ENCODE data around the gene UNC45A. TPM values are rescaled to one million over a fixed set of nuclear protein-coding genes. Genes with fewer than 3 reads are reported as not detected.

The UNC45A gene
- total and polyA plus RNA-seq, 9 donors, result 26.2 to 75.6 (median 53.2) TPM

DNA sequence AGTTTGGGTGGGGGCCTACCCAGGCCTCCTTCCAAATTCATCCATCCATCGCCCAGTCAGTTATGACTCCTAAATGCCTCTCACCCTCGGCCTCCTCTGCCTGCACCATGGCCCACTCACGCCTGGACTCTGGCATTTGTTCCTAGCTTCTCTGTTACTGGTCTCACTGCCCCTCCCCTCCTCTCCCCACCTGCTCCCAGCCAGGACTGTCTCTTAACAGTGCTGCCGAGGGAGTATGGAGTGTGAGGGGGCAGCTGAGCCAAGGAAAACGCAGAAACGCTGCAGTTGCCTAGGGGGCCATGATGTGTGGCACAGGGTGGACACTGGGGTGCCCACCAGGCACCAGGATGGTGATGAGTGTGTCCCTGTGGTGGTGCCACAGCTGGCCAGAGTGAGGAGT, 22.7 kb downstream of the UNC45A start:
- no peaks in the 10 kb centered on the region for H3K36me3 ChIP-seq
- TF ChIP-seq, protein P1, sequence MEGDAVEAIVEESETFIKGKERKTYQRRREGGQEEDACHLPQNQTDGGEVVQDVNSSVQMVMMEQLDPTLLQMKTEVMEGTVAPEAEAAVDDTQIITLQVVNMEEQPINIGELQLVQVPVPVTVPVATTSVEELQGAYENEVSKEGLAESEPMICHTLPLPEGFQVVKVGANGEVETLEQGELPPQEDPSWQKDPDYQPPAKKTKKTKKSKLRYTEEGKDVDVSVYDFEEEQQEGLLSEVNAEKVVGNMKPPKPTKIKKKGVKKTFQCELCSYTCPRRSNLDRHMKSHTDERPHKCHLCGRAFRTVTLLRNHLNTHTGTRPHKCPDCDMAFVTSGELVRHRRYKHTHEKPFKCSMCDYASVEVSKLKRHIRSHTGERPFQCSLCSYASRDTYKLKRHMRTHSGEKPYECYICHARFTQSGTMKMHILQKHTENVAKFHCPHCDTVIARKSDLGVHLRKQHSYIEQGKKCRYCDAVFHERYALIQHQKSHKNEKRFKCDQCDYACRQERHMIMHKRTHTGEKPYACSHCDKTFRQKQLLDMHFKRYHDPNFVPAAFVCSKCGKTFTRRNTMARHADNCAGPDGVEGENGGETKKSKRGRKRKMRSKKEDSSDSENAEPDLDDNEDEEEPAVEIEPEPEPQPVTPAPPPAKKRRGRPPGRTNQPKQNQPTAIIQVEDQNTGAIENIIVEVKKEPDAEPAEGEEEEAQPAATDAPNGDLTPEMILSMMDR (IDR thresholded peaks at IDR 0.05), result no peak
- no peak for TF ChIP-seq POLR2A (IDR thresholded peaks at IDR 0.05)
- no peak for TF ChIP-seq EP300 (IDR thresholded peaks at IDR 0.05)
- WGBS, 3 donors, result 61 to 68% (median 66%) methylated on average over 6 of the region's 6 CpGs
- no peaks in the 10 kb centered on the region for H3K9me3 ChIP-seq
- H3K4me1 ChIP-seq (ENCODE audit: insufficient read depth), result peaks cover 7% of the 10 kb centered on the region
- peak in 1 of 5 donors; percentile 26 for DNase-seq
- H3K4me3 ChIP-seq, result peak overlapping the region; percentile 80
- H3K27me3 ChIP-seq, result no peaks in the 10 kb centered on the region
- intact Hi-C loops (cut with DNase I), result loop anchor here in 2 of 4 donors (5.0 to 10.0 kb wide), 2 partner anchors 315 to 317 kb away; no protein-coding TSS in a partner anchor
- peak overlapping the region in 1 of 2 donors; percentile 67 for H3K27ac ChIP-seq

DNA sequence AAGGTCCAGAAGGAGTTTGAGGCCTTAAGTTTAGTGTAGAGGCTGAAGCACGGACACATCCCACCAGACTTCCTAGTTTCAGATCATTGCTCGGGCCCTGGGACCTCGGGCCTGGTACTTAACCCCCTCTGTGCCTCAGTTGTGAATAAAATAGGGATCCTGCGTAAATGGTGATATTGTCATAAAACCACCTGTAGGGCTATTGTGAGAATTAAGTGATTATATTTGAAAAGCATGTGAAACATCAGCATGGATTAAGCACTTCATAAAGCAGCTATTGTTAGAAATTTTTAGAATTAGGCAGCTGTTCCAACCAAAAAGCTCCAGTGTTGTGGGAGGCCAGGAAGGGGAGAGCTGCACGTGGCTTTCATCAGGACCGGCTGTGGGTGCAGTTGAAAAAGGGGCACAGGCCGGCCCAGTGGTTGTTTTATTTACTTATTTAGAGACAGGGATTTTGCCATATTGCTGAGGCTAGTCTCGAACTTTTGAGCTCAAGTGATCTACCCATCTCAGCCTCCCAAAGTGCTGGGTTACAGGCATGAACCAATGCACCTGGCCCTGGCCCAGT, 24.0 kb downstream of the UNC45A start:
- intact Hi-C loops (cut with DNase I), result loop anchor here in 2 of 4 donors (5.0 to 10.0 kb wide), 2 partner anchors 313 to 316 kb away; no protein-coding TSS in a partner anchor
- peaks cover 7% of the 10 kb centered on the region for H3K4me1 ChIP-seq (ENCODE audit: insufficient read depth)
- 70 to 75% (median 71%) methylated on average over 8 of the region's 8 CpGs for WGBS, 3 donors

DNA sequence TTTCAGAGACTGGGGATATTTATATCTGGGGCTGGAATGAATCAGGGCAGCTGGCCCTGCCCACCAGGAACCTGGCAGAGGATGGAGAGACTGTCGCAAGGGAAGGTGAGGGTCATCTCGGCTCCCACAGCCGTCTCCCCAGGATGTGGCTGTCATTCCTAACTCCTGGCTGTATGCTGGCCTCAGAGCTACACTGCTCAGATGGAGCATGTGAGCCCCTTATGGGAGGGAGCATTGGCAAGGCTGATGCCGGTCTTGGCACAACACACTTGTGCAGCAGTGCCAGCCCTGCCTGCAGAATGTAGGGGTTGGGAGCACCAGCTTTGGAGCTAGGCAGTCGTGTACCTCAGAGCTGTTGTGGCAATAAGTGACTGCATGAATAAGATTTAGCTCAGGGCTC, 24.8 kb downstream of the UNC45A start:
- intact Hi-C loops (cut with DNase I), result loop anchor here in 2 of 4 donors (5.0 to 10.0 kb wide), 2 partner anchors 312 to 315 kb away; no protein-coding TSS in a partner anchor
- WGBS, 3 donors, result 48 to 68% (median 63%) methylated on average over 5 of the region's 5 CpGs
- Histone ChIP-seq H3K27me3 (no peaks in the 10 kb centered on the region), H3K27ac (no peak overlapping the region), H3K36me3 (no peaks in the 10 kb centered on the region), H3K4me1 (ENCODE audit: insufficient read depth) (peaks cover 7% of the 10 kb centered on the region), H3K4me3 (no peak overlapping the region), H3K9me3 (no peaks in the 10 kb centered on the region)
- TF ChIP-seq EP300 (IDR thresholded peaks at IDR 0.05), result no peak
- DNase-seq, result no peak

More for the DNA sequence above, 24.0 kb downstream of the UNC45A start:
- no peaks in the 10 kb centered on the region for H3K27me3 ChIP-seq
- no peaks in the 10 kb centered on the region for H3K36me3 ChIP-seq
- TF ChIP-seq EP300 (IDR thresholded peaks at IDR 0.05) (no peak), POLR2A (IDR thresholded peaks at IDR 0.05) (no peak)
- TF ChIP-seq, protein P1 (IDR thresholded peaks at IDR 0.05), result no peak
- H3K27ac ChIP-seq, result no peak overlapping the region
- H3K9me3 ChIP-seq, result no peaks in the 10 kb centered on the region
- no peak overlapping the region for H3K4me3 ChIP-seq
- DNase-seq, result no peak

DNA sequence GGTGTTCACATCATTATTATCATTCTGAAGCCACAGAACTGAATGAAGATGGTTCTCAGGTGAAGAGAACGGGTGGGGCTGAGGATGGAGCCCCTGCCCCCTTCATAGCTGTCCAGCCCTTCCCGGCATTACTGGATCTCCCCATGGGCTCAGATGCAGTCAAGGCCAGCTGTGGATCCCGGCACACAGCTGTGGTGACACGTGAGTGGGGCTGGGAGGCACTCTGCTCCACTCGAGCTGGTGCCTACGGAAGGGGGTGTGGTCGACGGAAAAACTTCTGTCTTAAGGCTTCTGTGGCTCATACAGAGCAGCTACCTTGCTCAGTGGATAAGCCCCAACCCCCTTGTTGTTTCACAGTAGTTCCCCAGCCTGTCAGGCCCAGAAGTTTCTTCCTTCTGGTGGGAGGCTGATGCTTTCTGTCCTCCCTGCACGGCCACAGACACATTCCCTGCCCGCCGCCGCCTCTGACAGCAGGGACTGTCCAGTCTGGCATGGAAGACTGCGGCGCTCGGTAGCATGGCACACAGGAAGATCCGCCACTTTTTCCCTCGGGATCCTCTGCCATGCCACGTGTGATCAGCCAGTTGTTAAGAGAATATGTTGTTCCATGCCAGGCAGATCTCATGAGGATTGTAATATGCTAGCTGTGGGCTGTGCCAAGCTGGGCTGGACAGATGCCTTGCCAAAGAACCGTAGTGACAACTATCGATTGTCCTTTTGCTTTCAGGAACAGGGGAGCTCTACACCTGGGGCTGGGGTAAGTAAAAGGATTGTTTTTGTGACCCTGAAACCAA, 25.4 kb downstream of the UNC45A start:
- H3K9me3 ChIP-seq, result no peaks in the 10 kb centered on the region
- no peaks in the 10 kb centered on the region for H3K36me3 ChIP-seq
- intact Hi-C loops (cut with DNase I), result no loop called here
- H3K27ac ChIP-seq, result no peak overlapping the region
- WGBS, 3 donors, result 81 to 82% (median 81%) methylated on average over 20 of the region's 20 CpGs
- H3K27me3 ChIP-seq, result no peaks in the 10 kb centered on the region
- H3K4me3 ChIP-seq, result no peak overlapping the region
- peaks cover 5% of the 10 kb centered on the region for H3K4me1 ChIP-seq (ENCODE audit: insufficient read depth)
- DNase-seq, result no peak
- TF ChIP-seq POLR2A (IDR thresholded peaks at IDR 0.05) (no peak), EP300 (IDR thresholded peaks at IDR 0.05) (no peak)
- TF ChIP-seq, protein P1 (IDR thresholded peaks at IDR 0.05), result no peak

Data from ovary (tissue), 9 donors.